Measurements from ENCODE around the gene NSMCE3. TPM values are rescaled to one million over a fixed set of nuclear protein-coding genes. Genes with fewer than 3 reads are reported as not detected.

The NSMCE3 gene
- polyA plus RNA-seq: 15.1 TPM in 2 replicates
- 21.5 and 22.9 TPM in 2 replicates for polyA minus RNA-seq

DNA sequence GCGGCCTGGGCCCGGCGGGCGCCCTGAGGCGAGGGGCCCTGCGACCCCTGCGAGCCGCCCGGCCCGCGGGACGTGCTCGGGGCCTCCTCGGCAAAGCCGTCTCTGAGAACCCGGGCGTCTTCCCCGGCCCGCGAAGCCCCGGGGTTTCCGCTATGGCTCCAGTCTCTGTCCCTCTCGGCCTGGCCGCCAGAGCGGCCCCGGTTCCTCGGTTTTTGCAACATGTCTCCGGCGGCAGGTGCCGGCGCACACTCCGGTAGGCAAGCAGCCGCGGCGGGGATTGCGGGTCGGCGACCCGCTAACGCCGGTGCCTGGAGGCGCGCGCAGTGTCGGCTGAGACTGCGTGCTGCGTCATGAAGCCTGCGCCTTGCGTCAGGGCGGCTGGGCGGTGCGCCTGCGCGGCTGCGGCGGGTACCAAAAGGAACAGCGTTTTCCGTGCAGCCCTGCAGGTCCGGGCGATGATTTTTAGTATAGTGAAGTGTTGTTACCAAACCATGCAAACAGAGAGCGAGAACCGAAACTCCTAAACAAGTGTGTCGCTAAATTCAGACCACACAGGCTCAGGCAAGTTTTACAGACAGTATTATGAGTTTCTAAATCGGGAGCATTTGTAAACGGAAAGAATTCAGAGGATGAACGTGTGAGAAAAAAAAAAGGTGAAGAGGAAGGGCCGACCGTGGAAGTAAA is at the start of gene NSMCE3:
TSS of gene NSMCE3 (minus strand) at position 338 of the 684 bp plus-strand sequence. CDS start at position 221, 117 bp downstream.
- Histone ChIP-seq H3K9me3 (ENCODE audit: low read length) (no peaks in the 10 kb centered on the region), H3K79me2 (replicated peaks; ENCODE audit: insufficient read depth, low read length) (peaks cover 30% of the 10 kb centered on the region), H2AFZ (ENCODE audit: low read depth, low read length) (peak within 1 kb of the TSS; percentile 67), H3K4me3 (ENCODE audit: low read length) (peak within 1 kb of the TSS; percentile 90), H3F3A (ENCODE audit: insufficient read depth, low read length, poor library complexity, severe bottlenecking) (no peaks in the 10 kb centered on the region), H3K27me3 (ENCODE audit: insufficient read depth, low read depth, low read length) (no peaks in the 10 kb centered on the region), H3K9me2 (ENCODE audit: insufficient read depth, low read length) (no peaks in the 10 kb centered on the region), H3K36me3 (ENCODE audit: insufficient read depth, low read length) (no peaks in the 10 kb centered on the region), H4K20me1 (ENCODE audit: insufficient read depth) (no peaks in the 10 kb centered on the region), H3K4me2 (ENCODE audit: low read length) (peak within 1 kb of the TSS; percentile 100), H3K27ac (ENCODE audit: low read length) (peak within 1 kb of the TSS; percentile 89), H3K9ac (ENCODE audit: low read length) (peak within 1 kb of the TSS; percentile 85)
- TF ChIP-seq, protein P1, sequence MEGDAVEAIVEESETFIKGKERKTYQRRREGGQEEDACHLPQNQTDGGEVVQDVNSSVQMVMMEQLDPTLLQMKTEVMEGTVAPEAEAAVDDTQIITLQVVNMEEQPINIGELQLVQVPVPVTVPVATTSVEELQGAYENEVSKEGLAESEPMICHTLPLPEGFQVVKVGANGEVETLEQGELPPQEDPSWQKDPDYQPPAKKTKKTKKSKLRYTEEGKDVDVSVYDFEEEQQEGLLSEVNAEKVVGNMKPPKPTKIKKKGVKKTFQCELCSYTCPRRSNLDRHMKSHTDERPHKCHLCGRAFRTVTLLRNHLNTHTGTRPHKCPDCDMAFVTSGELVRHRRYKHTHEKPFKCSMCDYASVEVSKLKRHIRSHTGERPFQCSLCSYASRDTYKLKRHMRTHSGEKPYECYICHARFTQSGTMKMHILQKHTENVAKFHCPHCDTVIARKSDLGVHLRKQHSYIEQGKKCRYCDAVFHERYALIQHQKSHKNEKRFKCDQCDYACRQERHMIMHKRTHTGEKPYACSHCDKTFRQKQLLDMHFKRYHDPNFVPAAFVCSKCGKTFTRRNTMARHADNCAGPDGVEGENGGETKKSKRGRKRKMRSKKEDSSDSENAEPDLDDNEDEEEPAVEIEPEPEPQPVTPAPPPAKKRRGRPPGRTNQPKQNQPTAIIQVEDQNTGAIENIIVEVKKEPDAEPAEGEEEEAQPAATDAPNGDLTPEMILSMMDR (IDR thresholded peaks at IDR 0.05; ENCODE audit: poor library complexity, severe bottlenecking): no peak
- TF ChIP-seq, protein P2, sequence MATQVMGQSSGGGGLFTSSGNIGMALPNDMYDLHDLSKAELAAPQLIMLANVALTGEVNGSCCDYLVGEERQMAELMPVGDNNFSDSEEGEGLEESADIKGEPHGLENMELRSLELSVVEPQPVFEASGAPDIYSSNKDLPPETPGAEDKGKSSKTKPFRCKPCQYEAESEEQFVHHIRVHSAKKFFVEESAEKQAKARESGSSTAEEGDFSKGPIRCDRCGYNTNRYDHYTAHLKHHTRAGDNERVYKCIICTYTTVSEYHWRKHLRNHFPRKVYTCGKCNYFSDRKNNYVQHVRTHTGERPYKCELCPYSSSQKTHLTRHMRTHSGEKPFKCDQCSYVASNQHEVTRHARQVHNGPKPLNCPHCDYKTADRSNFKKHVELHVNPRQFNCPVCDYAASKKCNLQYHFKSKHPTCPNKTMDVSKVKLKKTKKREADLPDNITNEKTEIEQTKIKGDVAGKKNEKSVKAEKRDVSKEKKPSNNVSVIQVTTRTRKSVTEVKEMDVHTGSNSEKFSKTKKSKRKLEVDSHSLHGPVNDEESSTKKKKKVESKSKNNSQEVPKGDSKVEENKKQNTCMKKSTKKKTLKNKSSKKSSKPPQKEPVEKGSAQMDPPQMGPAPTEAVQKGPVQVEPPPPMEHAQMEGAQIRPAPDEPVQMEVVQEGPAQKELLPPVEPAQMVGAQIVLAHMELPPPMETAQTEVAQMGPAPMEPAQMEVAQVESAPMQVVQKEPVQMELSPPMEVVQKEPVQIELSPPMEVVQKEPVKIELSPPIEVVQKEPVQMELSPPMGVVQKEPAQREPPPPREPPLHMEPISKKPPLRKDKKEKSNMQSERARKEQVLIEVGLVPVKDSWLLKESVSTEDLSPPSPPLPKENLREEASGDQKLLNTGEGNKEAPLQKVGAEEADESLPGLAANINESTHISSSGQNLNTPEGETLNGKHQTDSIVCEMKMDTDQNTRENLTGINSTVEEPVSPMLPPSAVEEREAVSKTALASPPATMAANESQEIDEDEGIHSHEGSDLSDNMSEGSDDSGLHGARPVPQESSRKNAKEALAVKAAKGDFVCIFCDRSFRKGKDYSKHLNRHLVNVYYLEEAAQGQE (IDR thresholded peaks at IDR 0.05; ENCODE audit: borderline replicate concordance): peak; percentile 45
- TF ChIP-seq MXI1 (conservative IDR thresholded peaks at IDR 0.05; ENCODE audit: poor library complexity, severe bottlenecking) (peak; percentile 79), SMC3 (conservative IDR thresholded peaks at IDR 0.05; ENCODE audit: poor library complexity) (peak; percentile 65), RAD21 (conservative IDR thresholded peaks at IDR 0.05) (peak; percentile 66), TAF1 (IDR thresholded peaks at IDR 0.05; ENCODE audit: low read depth) (peak; percentile 93), POLR2AphosphoS5 (IDR thresholded peaks at IDR 0.05) (peak; percentile 93), EP300 (conservative IDR thresholded peaks at IDR 0.05; ENCODE audit: poor library complexity, severe bottlenecking) (peak; percentile 67), EZH2 (IDR thresholded peaks at IDR 0.05; ENCODE audit: borderline replicate concordance, insufficient read depth, low read length, poor library complexity, severe bottlenecking) (no peak)

DNA sequence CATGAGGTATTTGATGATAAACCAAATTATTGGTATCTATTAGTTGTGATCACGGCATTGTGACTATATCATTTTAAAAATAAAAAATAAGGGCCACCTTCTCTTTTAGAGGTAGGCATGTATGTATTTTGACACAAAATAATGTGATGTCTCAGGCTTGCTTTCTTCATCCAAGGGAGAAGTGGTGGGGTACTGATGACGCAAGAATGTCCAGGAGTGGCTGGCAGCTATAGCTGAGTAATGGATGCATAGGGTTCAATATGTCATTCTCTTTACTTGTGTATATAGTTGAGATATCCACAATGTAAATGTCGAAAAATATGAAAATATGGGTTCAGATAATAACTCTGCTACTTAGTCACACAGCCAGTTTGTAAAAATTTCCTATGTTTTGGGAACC is 46.8 kb upstream of the NSMCE3 start:
- H3K27me3 ChIP-seq (ENCODE audit: insufficient read depth, low read depth, low read length): no peaks in the 10 kb centered on the region
- H3K27ac ChIP-seq (ENCODE audit: low read length): no peak overlapping the region
- no peaks in the 10 kb centered on the region for H4K20me1 ChIP-seq (ENCODE audit: insufficient read depth)
- H3K79me2 ChIP-seq (replicated peaks; ENCODE audit: insufficient read depth, low read length): no peaks in the 10 kb centered on the region
- no peak overlapping the region for H3K9ac ChIP-seq (ENCODE audit: low read length)
- H3K4me2 ChIP-seq (ENCODE audit: low read length): no peak overlapping the region
- no peak overlapping the region for H3K4me3 ChIP-seq (ENCODE audit: low read length)
- no peak for TF ChIP-seq EZH2 (IDR thresholded peaks at IDR 0.05; ENCODE audit: borderline replicate concordance, insufficient read depth, low read length, poor library complexity, severe bottlenecking)
- no peak for TF ChIP-seq EP300 (conservative IDR thresholded peaks at IDR 0.05; ENCODE audit: poor library complexity, severe bottlenecking)
- no peak for TF ChIP-seq SMC3 (conservative IDR thresholded peaks at IDR 0.05; ENCODE audit: poor library complexity)
- TF ChIP-seq, protein P1 (IDR thresholded peaks at IDR 0.05; ENCODE audit: poor library complexity, severe bottlenecking): no peak
- TF ChIP-seq RAD21 (conservative IDR thresholded peaks at IDR 0.05): no peak
- TF ChIP-seq TAF1 (IDR thresholded peaks at IDR 0.05; ENCODE audit: low read depth): no peak
- no peak for TF ChIP-seq POLR2AphosphoS5 (IDR thresholded peaks at IDR 0.05)
- TF ChIP-seq MXI1 (conservative IDR thresholded peaks at IDR 0.05; ENCODE audit: poor library complexity, severe bottlenecking): no peak
- TF ChIP-seq, protein P2 (IDR thresholded peaks at IDR 0.05; ENCODE audit: borderline replicate concordance): no peak
- H3F3A ChIP-seq (ENCODE audit: insufficient read depth, low read length, poor library complexity, severe bottlenecking): no peaks in the 10 kb centered on the region
- H2AFZ ChIP-seq (ENCODE audit: low read depth, low read length): no peak overlapping the region
- H3K9me2 ChIP-seq (ENCODE audit: insufficient read depth, low read length): no peaks in the 10 kb centered on the region
- H3K9me3 ChIP-seq (ENCODE audit: low read length): no peaks in the 10 kb centered on the region
- H3K36me3 ChIP-seq (ENCODE audit: insufficient read depth, low read length): no peaks in the 10 kb centered on the region
